HL-60 (cell line): ENCODE measurements around the gene DNAJC19.

Experiments used
- POLR2AphosphoS5 ChIP-seq: IDR thresholded peaks from 2 replicates; pipeline ENCODE4 v1.6.1; 2012; ENCODE audit warnings: low read depth
- REST ChIP-seq: IDR thresholded peaks from 2 replicates; pipeline ENCODE4 v1.6.1; 2012; ENCODE audit warnings: low read depth; ENCODE audit not compliant: insufficient replicate concordance
- SPI1 ChIP-seq: IDR thresholded peaks from 2 replicates; pipeline ENCODE4 v1.6.1; 2012; ENCODE audit warnings: low read depth, mild to moderate bottlenecking, borderline replicate concordance
- TF ChIP-seq, protein P1 (sequence below): IDR thresholded peaks from one replicate; pipeline ENCODE4 v1.5.1; 2011; ENCODE audit warnings: low read length, control low read depth, inconsistent platforms; ENCODE audit not compliant: insufficient read depth

GRCh38 chr3:180961087-180961486 is 28.4 kb downstream of the DNAJC19 start:
- TF ChIP-seq POLR2AphosphoS5 (no peak), SPI1 (no peak), REST (no peak)
- TF ChIP-seq, protein P1, sequence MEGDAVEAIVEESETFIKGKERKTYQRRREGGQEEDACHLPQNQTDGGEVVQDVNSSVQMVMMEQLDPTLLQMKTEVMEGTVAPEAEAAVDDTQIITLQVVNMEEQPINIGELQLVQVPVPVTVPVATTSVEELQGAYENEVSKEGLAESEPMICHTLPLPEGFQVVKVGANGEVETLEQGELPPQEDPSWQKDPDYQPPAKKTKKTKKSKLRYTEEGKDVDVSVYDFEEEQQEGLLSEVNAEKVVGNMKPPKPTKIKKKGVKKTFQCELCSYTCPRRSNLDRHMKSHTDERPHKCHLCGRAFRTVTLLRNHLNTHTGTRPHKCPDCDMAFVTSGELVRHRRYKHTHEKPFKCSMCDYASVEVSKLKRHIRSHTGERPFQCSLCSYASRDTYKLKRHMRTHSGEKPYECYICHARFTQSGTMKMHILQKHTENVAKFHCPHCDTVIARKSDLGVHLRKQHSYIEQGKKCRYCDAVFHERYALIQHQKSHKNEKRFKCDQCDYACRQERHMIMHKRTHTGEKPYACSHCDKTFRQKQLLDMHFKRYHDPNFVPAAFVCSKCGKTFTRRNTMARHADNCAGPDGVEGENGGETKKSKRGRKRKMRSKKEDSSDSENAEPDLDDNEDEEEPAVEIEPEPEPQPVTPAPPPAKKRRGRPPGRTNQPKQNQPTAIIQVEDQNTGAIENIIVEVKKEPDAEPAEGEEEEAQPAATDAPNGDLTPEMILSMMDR: no peak
